ENCODE data around the gene BHMT2. TPM values are rescaled to one million over a fixed set of nuclear protein-coding genes. Genes with fewer than 3 reads are reported as not detected.
A peak's percentile ranks its signal among the peaks of the same experiment; 100 is the strongest.

BHMT2 gene
- total RNA-seq = 11.0 TPM

- DNase-seq (ENCODE audit: low spot score) = no peak
These were observed at the start of gene BHMT2, which contains the start of gene DMGDH for GRCh38 chr5:79069488-79070349. Gene BHMT2, plus strand, starts transcription at chr5:79069767. Its CDS starts 16 bp downstream, at chr5:79069783. Gene DMGDH, minus strand, starts transcription at chr5:79069674. Its CDS starts 54 bp downstream, at chr5:79069620.

GRCh38 chr5:79020861-79021561 lies 48.6 kb upstream of the BHMT2 start:
- peak; percentile 61 for DNase-seq (ENCODE audit: low spot score)

DNA sequence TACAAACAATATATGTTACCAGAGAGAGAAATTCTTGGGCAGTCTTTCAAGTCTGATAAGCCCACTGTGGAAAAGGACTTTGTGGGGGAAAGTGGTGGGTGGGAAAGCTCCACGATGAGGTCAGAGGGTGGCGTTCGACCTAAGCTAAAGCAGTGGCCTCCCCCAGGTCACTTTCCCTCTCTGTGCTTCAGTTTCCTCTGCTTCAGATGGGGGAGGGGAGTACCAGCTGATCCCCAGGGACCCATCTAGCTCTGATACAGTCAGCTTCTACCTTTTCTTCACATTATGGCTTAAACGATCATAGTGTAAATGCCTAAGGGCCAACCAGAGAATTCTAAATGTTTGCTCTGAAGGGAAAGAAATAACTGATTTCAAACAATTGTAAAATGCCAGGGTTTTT lies 47.8 kb upstream of the BHMT2 start:
- DNase-seq (ENCODE audit: low spot score) = no peak

DNA sequence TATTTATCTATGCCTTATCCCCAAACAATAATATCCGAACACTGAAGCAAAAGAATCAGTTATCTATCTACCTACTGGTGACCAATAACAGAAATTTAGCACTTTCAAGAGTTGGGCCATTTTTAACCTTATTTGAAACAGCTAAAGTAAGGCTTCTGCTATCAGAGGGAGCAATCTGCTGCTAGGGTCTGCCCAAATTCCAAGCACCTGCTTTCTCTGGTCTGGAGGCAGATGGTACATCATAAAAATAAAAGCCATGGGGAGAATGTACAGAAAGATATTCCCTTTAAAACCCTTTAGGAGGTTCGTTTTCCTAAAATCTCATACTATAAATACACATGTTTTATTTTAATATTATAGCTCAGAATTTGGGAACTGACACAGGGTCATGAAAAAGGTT lies 46.8 kb upstream of the BHMT2 start:
- DNase-seq (ENCODE audit: low spot score) = no peak

DNA sequence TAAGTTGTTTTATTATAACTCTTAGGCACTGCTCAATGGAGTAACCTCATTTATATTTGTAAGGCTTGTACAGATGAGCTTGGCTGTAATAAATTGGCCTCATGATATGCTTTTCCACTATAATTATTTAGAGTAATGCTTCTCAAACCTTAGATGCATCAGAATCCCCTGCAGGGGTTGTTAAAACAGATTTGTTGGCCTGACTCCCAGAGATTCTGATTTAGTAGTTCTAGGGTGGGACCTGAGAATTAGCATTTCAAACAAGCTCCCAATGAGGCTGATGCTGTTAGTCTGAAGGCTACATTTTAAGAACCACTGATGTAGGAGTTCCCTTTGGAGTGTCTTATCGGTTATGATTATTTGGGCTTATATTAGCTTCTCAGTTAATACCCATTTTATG lies 46.2 kb upstream of the BHMT2 start:
- no peak for DNase-seq (ENCODE audit: low spot score)

DNA sequence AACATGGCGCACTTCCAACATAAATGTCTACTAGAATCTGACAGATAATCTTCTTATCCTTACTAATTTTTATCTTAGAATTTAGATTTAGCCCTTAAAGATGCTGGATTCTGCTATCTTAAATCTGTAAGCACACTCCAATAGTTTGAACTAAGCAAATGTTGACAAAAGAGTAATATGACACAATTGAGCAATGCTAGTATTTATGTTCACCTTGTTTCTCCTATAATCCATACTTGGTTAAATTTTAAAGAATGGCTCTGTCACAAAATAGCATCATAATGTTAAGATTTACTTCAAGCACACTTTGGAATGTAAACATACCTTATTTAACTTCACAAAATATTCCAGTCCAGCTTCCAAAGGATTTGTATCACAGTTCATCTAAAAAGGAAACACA lies 45.6 kb upstream of the BHMT2 start:
- no peak for DNase-seq (ENCODE audit: low spot score)

DNA sequence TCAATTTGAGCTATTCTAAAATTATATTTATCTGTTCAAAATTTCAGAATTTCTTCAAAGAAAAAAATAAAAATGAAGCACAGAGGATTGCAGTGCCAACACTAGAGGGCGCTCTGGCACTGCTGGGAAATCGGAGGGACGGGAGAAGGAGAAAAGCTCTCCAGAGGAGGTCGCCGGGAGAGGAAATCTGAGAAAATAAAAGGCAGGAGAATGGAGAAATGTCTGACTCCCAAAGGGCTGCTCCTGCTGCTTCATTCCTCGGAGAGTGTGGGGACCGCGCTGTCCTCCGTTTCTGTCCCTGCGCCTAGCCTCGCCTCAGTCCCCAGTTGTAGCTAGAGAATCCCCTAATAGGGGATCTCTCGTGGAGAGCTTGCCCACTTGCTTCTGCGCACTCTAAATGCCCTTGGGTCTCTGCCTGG lies 44.5 kb upstream of the BHMT2 start:
- DNase-seq (ENCODE audit: low spot score) = peak; percentile 32

GRCh38 chr5:79030663-79031484 lies 38.7 kb upstream of the BHMT2 start:
- no peak for DNase-seq (ENCODE audit: low spot score)

DNA sequence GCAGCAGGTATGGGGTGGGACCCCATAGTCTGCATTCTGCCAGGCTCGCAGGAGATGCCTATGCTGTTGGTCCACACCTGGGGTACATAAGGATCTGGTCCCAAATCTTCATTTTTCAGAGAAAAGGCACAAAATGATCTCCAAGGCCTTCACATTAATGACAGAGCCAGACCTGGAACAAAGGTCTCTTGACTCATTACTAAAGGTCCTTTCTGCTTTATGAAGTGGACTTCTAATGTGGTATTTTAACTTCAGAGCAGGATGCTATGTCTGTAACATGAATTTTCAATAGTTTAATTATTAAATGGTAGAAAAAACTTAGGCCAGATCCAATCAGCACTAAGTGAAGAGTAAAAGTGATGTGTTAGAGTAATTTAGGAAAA lies 38.1 kb upstream of the BHMT2 start:
- DNase-seq (ENCODE audit: low spot score) = no peak

- DNase-seq (ENCODE audit: low spot score) = no peak
These were observed 37.4 kb upstream of the BHMT2 start for GRCh38 chr5:79032031-79032695.

DNA sequence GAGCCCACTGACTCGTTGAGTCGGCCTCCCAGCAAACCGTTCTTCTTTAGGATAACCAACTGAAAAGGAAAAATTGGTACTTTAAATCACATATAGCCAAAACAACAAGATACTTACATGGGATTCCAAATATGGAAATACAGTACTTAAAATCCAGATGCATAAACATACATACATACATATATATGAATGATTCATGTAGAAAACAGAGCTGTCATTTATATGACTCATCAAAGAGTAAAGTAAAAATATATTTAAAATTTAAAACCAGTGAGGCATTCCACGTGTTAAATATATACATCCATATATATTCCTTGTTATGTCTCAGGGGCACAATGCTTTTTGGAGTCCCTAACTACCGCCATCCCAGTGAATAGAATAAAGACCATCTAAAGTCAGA lies 36.8 kb upstream of the BHMT2 start:
- DNase-seq (ENCODE audit: low spot score) = no peak

DNA sequence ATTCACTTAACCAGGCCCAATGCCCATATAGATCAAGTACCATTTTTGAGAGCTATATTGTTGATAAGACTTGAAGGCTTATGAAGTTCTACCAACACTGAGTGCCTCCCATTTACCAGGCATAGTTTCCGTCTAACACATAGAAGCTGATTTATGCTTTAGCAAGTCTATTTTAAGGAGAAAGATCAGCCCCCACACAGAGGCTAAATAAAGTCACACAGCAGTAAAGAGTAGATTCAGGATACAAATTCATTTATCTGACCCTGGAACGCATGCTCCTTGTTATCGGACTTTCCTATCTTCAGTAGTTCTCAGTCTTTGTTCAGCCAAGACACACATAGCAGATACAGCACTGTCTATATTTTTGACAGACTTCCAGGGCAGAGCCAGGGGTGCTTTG lies 34.3 kb upstream of the BHMT2 start:
- no peak for DNase-seq (ENCODE audit: low spot score)

DNA sequence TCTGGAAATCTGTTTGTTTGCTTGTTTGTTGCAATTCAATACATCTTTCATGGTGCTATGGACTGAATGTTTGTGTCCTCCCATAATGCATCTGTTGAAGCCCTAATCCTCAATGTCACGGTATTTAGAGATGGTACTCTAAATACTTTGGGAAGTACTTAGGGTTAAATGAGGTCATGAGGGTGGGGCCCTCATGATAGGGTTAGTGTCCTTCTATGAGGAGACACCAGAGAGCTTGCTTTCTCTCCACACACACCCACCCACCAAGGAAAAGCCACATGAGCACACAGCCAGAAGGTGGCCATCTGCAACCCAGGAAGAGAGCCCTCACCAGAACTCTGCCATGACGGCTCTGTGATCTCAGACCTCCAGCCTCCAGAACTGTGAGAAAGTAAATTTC lies 32.8 kb upstream of the BHMT2 start:
- no peak for DNase-seq (ENCODE audit: low spot score)

- no peak for DNase-seq (ENCODE audit: low spot score)
These were observed 27.4 kb upstream of the BHMT2 start for GRCh38 chr5:79042188-79042587.

DNA sequence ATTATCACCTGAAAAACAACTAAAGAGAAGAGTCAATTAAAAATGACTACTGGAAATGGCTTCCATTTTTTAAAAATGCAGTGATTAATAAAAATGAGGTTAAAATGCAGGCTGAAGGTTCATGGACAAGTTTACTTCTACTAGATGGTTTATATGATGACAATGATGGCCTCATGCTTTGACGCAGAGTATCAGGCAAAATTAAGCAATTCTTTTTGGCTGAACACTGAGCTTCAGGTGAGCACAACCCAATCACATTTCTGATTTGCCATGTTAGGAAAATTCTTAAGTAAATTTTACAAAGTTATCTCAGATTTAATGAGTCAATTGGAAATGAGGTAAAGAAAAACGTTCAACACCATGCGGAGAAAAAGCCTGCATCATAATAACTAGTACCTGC lies 22.4 kb upstream of the BHMT2 start:
- DNase-seq (ENCODE audit: low spot score) = no peak

DNA sequence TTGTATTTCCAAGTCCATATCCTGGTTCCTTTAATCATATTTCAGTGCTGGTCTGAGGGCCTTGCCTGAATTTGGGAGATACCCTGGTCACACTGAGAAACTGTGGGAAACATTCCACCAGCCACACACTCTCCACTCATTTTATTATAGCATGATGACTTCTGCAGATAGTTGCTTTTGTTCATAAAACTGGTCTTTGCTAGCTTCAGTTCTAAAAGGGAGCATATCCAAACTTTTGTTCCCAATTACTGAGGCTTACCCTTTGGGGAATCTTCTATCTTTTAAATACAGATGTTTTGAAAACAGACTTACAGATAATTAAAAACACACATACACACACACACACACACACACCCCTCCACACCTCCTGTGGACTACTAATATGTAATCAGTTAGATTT lies 21.1 kb upstream of the BHMT2 start:
- DNase-seq (ENCODE audit: low spot score) = no peak

GRCh38 chr5:79050498-79050897 lies 19.1 kb upstream of the BHMT2 start:
- no peak for DNase-seq (ENCODE audit: low spot score)

- no peak for DNase-seq (ENCODE audit: low spot score)
These were observed 16.2 kb upstream of the BHMT2 start for GRCh38 chr5:79053321-79053720.

DNA sequence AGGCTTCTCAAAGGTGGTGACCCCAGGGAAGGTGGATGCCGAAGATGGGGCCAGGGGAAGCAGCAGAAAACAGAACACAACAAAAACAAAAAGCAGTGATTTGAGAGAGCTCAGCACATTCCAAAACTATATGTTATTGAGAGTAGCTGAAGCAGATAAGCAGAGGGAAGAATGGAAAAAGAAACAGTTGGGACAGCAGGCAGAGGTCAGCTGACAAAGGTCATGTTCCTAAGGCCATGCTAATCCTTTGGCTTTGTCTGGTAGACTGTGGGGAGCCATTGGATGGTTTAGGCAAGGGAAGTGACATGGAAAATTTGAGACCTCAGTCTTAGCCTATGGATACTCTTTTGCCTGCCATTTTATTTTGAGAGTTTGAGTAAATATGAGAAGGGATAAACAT lies 14.6 kb upstream of the BHMT2 start:
- DNase-seq (ENCODE audit: low spot score) = no peak

- no peak for DNase-seq (ENCODE audit: low spot score)
These were observed 12.7 kb upstream of the BHMT2 start for GRCh38 chr5:79056847-79057246.

GRCh38 chr5:79059674-79060073 lies 9.9 kb upstream of the BHMT2 start:
- DNase-seq (ENCODE audit: low spot score) = no peak

DNA sequence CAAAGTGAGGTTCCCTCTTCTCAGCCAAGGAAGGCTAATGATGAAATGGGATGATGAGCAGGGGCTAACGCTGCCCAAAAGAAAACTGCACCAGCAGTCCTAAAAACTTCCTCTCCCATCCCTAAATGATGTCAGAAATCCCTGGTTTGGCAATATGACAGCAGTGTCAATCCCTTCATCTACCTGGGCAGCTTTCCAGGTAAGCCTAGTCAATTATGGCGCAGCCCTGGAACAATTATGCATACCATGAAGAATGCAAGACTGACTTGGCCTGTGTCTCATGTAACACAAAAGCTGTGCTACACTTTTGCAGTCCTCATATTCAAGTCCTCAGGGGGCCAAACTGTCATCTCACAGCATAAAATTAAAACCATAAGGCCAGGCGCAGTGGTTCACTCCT lies 7.1 kb upstream of the BHMT2 start:
- no peak for DNase-seq (ENCODE audit: low spot score)

Measured in mucosa of gallbladder (tissue), 1 donor.